ACC112 (cell line): ENCODE measurements around the gene ADGRL1.

Source experiments
- H2AFZ ChIP-seq: fragments of 200-600 bp; sonication (generic); one replicate; pipeline ENCODE4 v1.6.0; 2017; ENCODE audit warnings: antibody characterized with exemption, low read length; ENCODE audit not compliant: unreplicated experiment
- H3K27ac ChIP-seq: fragments of 200-600 bp; sonication (generic); 2 replicates; pipeline ENCODE4 v1.5.1; 2014; ENCODE audit warnings: low read depth, mild to moderate bottlenecking, antibody characterized with exemption, low read length, moderate library complexity
- H3K27me3 ChIP-seq: fragments of 200-600 bp; sonication (generic); 2 replicates; pipeline ENCODE4 v1.6.1; 2014; ENCODE audit warnings: mild to moderate bottlenecking, antibody characterized with exemption, low read length, moderate library complexity, mixed read lengths; ENCODE audit not compliant: insufficient read depth
- H3K36me3 ChIP-seq: fragments of 200-600 bp; sonication (generic); 2 replicates; pipeline ENCODE4 v1.6.1; 2016; ENCODE audit warnings: mild to moderate bottlenecking, antibody characterized with exemption, low read length, moderate library complexity, mixed read lengths; ENCODE audit not compliant: insufficient read depth
- H3K4me1 ChIP-seq: fragments of 200-600 bp; sonication (generic); one replicate; pipeline ENCODE4 v1.6.1; 2016; ENCODE audit warnings: low read length, mixed read lengths; ENCODE audit not compliant: insufficient read depth, unreplicated experiment, control insufficient read depth
- H3K4me3 ChIP-seq: fragments of 200-600 bp; sonication (generic); 2 replicates; pipeline ENCODE4 v1.5.1; 2014; ENCODE audit warnings: mild to moderate bottlenecking, low read depth, low read length
- H3K79me2 ChIP-seq: fragments of 200-600 bp; sonication (generic); one replicate; pipeline ENCODE4 v1.6.0; 2016; ENCODE audit warnings: low read length; ENCODE audit not compliant: control insufficient read depth, unreplicated experiment, insufficient read depth

The ADGRL1 gene

DNA sequence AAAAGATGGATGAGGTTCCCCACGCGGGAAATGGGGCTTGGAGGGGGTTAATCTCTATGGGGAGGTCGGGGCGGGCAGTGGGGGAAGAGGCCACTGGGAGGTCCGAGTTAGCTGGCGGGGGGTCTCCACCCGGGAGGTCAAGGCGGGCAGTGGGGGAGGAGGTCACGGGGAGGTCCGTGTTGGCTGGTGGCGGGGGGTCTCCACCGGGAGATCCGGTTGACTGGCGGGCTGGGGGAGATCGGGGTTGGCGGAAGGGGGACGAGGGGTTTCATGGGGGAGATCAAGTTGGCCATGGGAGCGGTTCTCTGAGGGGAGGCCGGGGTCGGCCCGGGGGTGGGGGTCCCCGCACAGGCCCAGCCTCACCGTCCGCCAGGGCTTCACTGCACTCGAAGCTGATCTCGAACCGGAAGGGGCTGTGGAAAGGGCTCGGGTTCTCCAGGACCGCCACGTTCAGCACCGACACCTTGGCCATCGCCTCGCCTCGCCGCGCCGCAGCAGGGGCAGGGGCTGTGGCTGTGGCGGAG, 69.9 kb downstream of the ADGRL1 start:
- H3K27me3 ChIP-seq, result no peaks in the 10 kb centered on the region
- H2AFZ ChIP-seq, result no peak overlapping the region
- peaks cover 17% of the 10 kb centered on the region for H3K79me2 ChIP-seq
- H3K36me3 ChIP-seq, result no peaks in the 10 kb centered on the region
- peak overlapping the region; percentile 19; the same call in 1 of the 2 replicates for H3K27ac ChIP-seq
- H3K4me3 ChIP-seq, result peak overlapping the region; percentile 92
- peaks cover 19% of the 10 kb centered on the region for H3K4me1 ChIP-seq

DNA sequence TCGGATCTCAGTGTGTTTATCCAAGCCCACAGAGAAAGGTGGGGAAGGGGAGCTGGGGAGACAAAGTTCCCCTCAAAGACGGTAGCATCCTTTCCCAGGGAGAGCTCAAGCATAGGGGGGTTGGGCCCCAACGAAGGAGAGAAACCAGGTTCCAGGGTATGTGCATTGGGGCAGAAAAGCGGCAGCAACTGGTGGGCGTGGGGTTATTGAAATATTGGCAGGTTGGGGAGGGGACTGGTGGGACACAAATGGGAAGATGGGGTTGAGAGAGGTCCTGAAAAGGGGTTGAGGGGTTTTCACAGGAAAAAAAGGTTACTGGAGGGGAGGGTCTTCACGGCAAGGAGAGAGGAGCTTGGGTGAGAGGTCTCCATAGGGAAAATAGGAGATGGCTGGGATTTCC, 70.6 kb downstream of the ADGRL1 start:
- Histone ChIP-seq H3K36me3 (no peaks in the 10 kb centered on the region), H3K79me2 (peaks cover 17% of the 10 kb centered on the region), H3K27me3 (no peaks in the 10 kb centered on the region), H3K27ac (no peak overlapping the region), H2AFZ (no peak overlapping the region), H3K4me1 (peaks cover 19% of the 10 kb centered on the region), H3K4me3 (peak overlapping the region; percentile 92)

DNA sequence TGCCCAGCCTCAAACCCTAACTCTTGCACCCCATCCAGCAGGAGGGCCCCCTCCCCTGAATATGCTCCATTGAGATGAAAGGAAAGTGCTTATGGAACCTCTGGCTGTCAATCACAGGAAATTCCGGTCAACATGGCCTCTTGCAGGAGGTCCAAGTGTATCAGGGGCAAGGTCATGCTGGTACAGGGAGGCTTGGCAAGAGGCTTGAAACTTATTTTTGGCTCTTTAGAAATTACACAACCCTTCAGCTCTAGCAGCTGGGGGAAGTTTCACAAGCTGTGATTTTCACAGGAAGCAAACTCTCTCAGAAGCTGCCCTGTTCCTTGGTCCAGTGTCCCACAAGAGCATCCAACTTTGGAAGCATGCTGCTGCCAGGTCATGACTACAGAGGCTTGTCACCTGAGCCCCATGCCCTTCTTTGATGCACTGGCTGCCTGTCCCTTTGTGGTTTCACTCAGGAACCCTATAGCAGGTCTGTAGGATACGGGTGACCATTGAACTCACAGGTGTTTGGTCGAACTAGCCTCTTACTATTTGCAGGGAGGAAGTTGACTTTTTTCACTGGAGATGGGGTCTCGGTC, 78.0 kb downstream of the ADGRL1 start:
- Histone ChIP-seq H3K79me2 (no peaks in the 10 kb centered on the region), H3K36me3 (no peaks in the 10 kb centered on the region), H3K27ac (no peak overlapping the region), H3K27me3 (no peaks in the 10 kb centered on the region), H3K4me1 (no peaks in the 10 kb centered on the region), H3K4me3 (no peak overlapping the region), H2AFZ (no peak overlapping the region)

DNA sequence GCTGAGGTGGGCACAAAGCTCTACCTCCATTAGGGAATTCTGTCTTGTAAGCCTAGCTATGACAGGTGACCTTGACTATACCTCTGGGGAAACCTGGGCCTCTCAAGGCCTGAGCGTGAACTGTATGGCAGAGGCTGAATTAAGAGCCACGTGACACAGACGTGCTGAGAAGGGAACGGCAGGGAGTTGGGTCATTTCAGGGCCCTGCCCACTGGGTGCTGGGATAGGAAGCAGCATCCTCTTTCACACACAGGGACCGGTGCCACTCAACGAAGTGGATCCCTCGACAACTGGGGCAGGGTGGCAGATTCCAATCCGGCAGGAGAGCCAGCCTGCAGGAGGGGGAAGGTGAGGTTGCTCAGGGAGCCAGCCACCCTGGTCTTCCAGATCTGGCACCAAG, 78.8 kb downstream of the ADGRL1 start:
- Histone ChIP-seq H2AFZ (no peak overlapping the region), H3K36me3 (no peaks in the 10 kb centered on the region), H3K4me3 (no peak overlapping the region), H3K4me1 (no peaks in the 10 kb centered on the region), H3K27me3 (no peaks in the 10 kb centered on the region), H3K79me2 (no peaks in the 10 kb centered on the region), H3K27ac (no peak overlapping the region)

DNA sequence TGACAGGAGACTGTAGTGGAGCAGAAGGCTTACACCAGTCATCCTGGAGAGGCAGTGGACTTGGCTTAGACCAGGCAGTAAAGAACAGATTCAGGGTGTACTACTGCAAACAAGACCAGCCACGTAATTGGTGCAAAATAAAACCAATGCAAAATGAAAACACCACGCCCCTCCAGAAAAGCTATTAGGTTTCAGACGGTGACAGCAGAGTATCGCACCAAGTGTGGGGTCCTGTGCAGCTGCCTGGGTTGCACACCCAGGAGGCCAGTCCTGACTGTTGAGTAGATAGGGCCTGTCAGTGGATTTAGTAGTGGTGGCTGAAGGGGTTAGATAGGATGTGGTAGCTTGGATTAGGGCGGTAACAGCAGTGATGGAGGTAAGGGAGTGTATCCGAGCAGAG, 83.0 kb downstream of the ADGRL1 start:
- no peaks in the 10 kb centered on the region for H3K27me3 ChIP-seq
- H3K4me3 ChIP-seq, result no peak overlapping the region
- H3K36me3 ChIP-seq, result no peaks in the 10 kb centered on the region
- no peak overlapping the region for H2AFZ ChIP-seq
- H3K79me2 ChIP-seq, result no peaks in the 10 kb centered on the region
- no peak overlapping the region for H3K27ac ChIP-seq
- H3K4me1 ChIP-seq, result peaks cover 12% of the 10 kb centered on the region

DNA sequence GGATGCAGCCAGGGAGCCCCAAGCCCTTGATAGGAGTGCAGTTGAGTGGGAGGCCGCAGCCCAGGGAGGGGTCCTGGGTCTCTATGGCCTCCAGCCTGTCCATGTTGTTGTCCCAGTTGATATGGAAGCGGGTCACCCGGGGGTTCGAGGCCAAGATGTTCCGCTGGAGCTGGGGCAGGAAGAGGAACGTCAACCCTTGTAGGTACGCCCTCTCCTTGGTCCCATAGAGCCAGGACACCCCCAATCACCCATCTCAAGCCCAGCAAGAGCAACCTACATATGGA, 85.5 kb downstream of the ADGRL1 start:
- Histone ChIP-seq H3K4me1 (peaks cover 17% of the 10 kb centered on the region), H3K27ac (no peak overlapping the region)

DNA sequence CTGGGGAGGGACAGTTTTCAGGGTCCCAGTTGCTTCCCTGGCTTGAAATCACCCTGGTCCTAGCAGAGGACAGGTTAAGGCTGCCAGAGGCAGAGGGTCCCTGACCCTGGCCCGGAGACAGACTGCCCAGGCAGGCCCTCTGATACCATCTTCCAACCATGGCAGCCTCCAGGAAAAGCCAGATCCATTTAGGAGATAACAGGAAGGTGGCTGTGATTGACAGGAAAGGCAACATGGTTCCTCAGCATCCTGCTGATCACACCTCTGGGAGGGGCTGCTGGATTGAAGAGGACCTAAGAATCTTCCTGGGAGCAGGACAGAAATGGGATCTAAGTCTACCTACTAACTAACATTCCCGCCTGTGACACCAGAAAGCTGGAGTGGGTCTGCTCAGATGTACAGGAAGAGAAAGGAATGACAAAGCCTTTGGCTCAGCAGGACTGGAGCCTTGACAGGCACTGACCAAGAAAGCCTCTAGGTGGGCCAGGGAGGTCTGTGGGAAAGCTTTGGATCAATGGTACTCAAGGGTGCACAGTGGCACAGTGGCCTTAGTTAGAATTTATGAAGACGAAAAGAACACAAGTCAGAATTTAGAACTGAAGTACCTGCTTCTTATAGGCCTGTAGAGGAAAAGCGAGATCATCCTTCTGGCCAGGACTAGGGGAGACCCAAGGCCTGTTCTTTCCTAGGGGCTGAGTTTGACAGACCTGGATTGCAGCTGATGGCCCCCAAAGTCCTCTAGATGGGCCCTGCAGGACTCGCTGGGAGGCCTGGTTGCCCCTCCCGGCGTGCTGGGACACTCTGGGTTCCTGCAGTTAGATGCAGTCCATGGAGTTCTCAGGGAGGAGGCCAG, 86.1 kb downstream of the ADGRL1 start:
- Histone ChIP-seq H3K27me3 (no peaks in the 10 kb centered on the region), H3K27ac (peak overlapping the region; percentile 89; the same call in 1 of the 2 replicates), H2AFZ (no peak overlapping the region), H3K79me2 (peaks cover 25% of the 10 kb centered on the region), H3K4me3 (no peak overlapping the region), H3K36me3 (no peaks in the 10 kb centered on the region), H3K4me1 (peaks cover 17% of the 10 kb centered on the region)

More for the DNA sequence above, 85.5 kb downstream of the ADGRL1 start:
- Histone ChIP-seq H3K27me3 (no peaks in the 10 kb centered on the region), H2AFZ (no peak overlapping the region), H3K79me2 (peaks cover 20% of the 10 kb centered on the region), H3K4me3 (no peak overlapping the region), H3K36me3 (no peaks in the 10 kb centered on the region)

DNA sequence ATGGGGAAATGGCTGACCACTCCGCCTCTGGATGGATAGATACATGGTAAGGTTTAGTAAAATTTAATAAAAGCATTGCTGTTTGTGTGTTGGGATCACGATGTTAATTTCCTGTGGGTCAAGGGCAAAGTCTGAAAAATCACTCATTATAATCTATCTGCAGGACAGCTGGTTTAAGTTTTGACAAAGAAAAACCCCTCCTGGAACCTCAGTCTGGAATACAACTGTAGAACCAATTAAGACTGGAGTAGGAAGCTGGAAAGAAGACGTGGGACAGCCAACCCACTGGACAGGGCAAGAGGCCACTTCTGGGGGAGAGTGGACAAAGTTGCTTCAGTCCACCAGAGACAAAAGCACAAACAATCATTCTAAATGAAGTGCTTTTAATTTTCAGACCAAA, 86.8 kb downstream of the ADGRL1 start:
- H3K4me3 ChIP-seq, result peak overlapping the region; percentile 68
- H3K36me3 ChIP-seq, result no peaks in the 10 kb centered on the region
- no peak overlapping the region for H2AFZ ChIP-seq
- no peaks in the 10 kb centered on the region for H3K27me3 ChIP-seq
- peak overlapping the region; percentile 89 for H3K27ac ChIP-seq
- H3K4me1 ChIP-seq, result peaks cover 17% of the 10 kb centered on the region
- H3K79me2 ChIP-seq, result peaks cover 31% of the 10 kb centered on the region

DNA sequence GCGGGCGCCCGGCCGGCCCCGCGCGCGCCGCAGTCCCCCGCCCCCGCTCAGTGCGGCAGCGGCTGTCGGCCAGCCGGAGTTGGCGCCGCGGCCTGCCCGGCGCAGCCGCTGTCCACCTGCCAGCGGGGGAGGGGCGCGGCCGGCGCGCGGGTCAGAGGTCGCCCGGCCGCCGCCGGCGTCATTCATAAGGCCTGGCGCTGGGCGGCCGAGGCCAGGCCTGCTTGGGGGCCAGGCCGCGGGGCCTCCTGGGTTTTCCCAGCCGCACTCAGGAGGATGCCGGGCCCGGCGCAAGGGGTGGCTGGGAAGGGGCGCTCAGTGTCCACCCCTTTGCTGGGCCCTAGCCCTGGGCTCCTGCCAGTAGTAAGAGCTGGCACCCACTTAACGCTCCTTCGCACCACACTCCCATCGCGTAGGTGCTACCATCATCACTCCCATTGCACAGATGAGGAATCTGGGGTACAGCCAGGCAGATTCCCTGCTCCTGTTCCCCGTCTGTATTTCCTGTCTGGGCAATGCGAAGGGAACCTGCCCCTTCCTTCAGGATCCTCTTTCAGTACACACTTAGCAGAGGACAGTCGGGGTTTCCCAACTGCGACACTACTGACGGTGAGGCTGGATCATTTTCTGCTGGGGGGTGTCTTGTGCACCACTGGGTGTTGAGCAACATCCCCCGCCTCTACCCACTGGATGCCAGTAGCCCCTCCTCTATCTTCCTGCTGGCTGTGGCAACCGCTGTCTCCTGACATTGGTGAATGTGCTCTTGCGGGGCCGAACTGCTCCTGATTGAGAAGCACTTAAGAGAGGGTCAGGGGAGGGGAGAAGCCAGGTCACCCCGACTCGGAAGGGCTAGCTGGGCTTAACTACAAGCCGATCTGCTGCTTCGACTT, 87.6 kb downstream of the ADGRL1 start:
- H3K27ac ChIP-seq, result peak overlapping the region; percentile 89
- H3K79me2 ChIP-seq, result peaks cover 39% of the 10 kb centered on the region
- no peaks in the 10 kb centered on the region for H3K27me3 ChIP-seq
- no peaks in the 10 kb centered on the region for H3K36me3 ChIP-seq
- peaks cover 23% of the 10 kb centered on the region for H3K4me1 ChIP-seq
- peak overlapping the region; percentile 4 for H2AFZ ChIP-seq
- H3K4me3 ChIP-seq, result peak overlapping the region; percentile 68

DNA sequence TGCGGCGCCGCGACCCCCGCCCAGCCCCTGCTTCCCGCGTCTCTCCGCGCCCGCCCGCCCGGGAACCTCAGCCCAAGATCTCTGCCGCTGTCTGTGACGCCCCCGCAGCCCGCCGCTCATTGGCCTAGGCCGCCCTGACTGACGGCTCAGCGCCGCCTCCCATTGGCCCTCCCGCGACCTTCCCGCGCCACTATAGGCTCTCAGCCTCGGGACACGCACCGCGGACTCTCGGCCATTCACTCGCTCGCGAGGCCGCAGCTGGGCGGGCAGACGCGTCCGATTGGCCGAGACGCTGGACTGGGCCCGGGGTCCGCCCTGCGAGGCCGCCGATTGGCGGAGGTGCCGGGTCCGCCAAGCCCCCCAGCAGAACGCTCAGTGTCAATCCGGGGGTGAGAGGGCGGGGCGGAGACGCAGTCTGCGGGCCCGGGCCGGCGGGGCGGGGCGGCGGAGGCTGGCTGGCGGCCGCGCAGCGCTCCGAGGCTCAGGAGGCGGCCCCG, 88.3 kb downstream of the ADGRL1 start, which contains the start of gene PRKACA:
Gene PRKACA (minus strand): TSS at position 95 of the 497 bp plus-strand sequence. CDS start 215 bp downstream, outside the sequence.
- Histone ChIP-seq H2AFZ (peak within 1 kb of the TSS; percentile 4), H3K27me3 (no peaks in the 10 kb centered on the region), H3K79me2 (peaks cover 45% of the 10 kb centered on the region), H3K27ac (peak within 1 kb of the TSS; percentile 89), H3K36me3 (no peaks in the 10 kb centered on the region), H3K4me3 (peak within 1 kb of the TSS; percentile 96), H3K4me1 (peaks cover 30% of the 10 kb centered on the region)
